ENCODE results near the gene HDAC8.
"Not testable (repeated sequence)": the region's sequence is repeated elsewhere in the genome, so short reads cannot be mapped to it uniquely, and the experiment has no call there.

HDAC8 gene

DNA sequence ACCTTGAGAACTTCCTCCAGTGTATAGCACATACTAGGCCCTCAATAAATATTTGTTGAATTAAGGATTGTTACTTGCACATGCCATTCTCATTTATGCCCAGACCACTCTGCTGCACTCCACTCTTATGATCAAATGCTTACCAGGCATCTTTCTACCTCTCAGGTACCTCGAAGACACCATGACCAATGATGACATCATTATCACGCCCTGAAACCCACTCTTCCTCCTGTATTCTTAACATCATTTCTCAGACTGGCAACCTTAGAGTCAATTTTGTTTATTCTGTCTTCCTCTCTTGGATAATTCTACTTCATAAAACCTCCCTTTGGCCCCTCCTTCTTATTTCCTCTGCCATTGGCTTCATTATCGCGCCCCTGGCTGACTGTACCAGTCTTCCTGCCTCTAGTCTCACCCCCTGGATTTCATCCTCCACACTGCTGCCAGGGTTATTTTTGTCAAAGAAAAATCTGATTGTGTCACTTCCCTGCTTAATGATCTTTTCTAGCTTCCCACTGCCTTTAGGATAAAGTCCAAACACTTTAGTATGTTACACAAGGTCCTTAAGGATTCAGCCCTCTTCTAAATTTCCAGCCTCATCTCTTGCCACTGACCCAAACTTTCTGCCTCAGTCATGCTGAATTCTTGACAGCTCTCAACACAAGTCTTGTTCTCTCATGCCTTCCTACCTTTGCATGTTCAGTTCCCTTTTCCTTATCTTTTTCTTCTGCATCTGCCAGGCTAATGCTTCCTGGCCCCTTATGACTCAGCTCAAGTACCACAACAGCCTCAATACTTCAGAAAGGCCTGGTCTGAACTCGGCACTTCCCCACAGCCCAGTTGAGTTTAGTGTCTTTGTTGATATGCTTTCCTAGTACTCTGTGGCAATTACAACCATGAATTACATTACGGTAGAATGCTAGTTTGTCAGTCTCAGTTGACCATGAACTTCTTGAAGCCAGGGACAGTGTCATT, 45.8 kb downstream of the HDAC8 start:
- no peak for DNase-seq

DNA sequence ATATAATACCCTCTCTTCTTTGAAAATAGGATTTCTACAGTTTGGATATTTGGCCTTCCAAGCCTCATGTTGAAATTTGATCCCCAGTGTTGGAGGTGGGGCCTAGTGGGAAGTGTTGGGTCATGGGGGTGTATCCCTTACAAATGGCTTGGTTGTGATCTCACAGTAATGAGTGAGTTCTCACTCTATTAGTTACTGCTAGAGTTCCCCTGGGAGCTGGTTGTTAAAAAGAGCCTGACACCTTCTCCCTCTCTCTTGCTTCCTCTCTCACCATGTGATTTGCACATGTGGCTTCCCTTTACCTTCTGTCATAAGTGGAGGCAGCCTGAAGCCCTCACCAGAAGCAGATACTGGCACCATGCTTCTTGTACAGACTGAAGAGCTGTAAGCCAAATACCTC, 73.9 kb downstream of the HDAC8 start:
- no peak for DNase-seq

DNA sequence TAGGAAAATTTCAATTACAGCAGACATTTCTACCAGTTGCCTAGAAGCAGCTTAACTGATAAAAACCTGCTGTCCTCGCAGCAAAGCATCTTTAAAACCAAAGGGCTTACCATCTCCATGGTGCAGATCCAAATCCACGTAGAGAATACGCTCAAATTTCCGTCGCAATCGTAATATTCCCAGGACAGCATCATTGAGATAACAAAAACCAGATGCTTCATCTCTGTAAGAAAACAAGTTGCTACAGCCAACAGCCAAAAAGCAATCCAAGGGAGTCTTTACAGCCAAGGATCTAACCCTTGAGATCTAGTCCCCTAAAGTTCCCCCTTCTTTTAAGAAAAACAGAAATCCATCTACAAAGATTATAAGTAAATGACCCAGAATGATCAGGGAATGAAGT, 77.6 kb downstream of the HDAC8 start:
- DNase-seq = no peak

DNA sequence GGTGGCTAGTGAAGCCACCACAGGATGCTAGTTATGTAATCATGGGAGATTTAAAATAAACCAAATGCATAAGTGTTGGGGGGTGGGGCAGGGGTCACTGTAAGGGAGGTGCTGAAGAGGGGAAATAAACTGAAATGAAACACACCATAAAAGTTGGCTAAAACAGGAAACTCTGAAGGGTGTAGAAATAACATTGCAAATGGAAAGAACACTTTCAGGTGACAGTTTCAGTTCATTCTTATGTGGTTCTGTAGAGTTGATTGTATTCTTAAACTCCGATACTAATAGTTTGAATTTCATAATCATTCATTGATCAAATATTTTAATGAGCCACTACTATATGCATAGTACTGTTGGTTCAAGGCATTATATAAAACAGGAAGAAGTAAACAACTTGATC, 80.1 kb downstream of the HDAC8 start:
- no peak for DNase-seq

DNA sequence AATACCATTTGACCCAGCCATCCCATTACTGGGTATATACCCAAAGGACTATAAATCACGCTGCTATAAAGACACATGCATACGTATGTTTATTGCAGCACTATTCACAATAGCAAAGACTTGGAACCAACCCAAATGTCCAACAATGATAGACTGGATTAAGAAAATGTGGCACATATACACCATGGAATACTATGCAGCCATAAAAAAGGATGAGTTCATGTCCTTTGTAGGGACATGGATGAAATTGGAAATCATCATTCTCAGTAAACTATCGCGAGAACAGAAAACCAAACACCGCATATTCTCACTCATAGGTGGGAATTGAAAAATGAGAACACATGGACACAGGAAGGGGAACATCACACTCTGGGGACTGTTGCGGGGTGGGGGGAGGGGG, 82.4 kb downstream of the HDAC8 start:
- DNase-seq = not testable (repeated sequence)

DNA sequence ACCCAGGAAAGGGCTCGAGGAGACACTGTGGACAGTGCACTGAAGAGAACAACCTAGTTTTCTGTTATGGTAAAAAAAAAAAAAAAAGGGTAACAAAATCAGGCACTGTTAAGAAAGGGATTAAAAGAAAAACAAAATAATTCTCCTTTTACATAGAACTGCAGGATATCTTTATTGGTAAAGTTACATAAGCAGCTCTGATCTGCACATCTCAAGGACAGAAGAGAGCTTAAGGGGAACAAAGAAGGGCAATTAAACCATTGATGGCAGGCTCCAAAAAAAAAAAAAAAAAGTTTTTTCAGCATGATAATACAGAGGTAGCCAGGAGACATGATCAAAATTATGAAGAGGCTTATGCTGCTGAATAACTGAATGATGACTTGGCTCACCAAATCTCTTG, 85.0 kb downstream of the HDAC8 start:
- DNase-seq = no peak

DNA sequence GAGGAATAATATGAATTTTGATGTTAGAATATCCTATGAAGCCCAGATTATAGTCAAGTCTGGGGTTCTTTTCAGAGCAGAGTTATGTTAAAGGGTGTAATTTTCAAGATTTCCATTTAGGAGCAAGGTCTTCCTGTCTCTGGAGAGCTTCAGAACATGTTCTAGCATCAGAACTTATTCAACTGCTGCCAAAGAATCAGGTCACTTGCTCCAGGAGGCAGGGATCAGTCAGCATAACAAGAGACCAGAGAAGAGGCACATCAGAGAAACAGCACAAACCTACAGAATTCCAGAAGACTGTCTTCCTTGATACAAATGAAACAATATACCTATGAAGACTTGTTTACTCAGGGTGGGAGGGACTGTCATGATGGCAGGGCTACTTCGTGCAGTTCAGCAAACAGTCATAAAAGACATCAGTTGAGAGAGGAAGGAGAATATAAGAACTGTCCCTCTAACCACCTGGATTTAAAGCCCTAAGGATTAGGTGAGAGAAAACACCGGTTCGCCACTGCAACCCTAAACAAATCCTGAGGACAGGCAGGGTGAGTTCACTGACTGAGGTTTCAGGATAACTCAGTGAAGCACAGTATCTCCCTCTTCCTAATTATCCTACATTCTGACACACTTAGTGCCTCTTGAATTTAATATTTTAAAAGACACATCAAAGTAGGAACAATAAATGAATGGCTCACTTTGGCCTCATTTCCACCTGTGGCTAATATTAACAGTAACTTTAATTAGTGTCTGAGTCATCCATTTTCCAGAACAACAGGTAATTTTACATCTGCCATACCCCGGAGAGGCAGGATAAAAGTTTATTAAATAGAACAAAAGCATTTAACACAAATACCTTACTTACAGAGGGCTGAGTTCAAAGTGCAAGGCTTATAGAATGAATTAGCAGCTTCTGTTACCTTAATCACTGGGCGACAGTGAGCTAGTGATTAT, 93.0 kb downstream of the HDAC8 start:
- DNase-seq = no peak

DNA sequence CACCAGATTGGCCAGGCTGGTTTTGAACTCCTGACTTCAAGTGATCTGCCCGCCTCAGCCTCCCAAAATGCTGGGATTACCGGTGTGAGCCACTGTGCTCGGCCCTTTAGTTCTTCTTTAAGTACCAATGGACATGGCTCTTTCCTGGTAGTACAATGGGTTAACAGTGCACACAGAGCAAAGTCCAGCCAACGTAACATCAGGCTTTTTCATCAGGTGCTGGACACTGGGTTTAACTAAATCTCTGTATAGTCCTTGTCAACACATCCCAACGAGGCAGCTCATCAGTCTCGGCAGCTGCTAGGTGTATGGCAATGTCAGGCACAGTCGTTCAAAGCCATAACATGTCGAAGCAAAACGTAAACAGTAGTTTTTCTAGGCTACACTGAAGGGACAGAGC, 93.8 kb downstream of the HDAC8 start:
- DNase-seq = no peak

DNA sequence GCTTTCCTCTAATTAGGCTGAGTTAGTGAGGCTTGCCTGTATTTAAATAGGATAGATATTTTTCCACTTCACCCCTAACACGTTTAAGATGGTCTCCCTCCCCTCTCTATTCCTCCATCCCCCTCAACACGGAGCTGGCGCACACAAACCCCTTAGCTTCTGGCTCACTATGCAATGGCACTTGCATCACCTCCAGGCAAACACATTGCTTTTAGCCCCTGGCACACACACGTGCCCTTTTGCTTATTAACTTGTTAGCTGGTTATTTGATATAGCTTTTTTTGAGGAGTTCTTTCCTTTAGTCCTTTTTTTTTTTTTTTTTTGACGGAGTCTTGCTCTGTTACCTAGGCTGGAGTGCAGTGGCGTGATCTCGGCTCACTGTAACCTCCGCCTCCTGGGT, 94.3 kb downstream of the HDAC8 start:
- no peak for DNase-seq

DNA sequence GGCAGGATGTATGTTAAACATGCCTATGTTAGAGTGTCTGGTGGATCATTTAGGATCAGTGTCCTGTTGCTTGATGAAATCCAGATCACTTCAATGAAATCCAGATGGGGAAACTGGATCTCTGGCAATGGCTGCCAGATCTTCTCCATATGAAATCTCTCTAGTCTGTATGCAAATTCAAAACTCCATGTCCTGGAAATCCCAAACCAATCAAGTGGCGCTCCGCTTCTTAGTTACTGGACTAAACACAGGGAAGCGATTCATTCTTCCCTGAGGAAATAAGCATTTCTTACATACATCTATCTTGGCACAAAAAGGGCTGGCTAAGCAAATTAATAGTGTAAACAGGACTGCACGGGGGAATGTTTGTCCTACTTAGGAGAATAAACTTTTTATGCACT, 94.9 kb downstream of the HDAC8 start:
- DNase-seq = no peak

DNA sequence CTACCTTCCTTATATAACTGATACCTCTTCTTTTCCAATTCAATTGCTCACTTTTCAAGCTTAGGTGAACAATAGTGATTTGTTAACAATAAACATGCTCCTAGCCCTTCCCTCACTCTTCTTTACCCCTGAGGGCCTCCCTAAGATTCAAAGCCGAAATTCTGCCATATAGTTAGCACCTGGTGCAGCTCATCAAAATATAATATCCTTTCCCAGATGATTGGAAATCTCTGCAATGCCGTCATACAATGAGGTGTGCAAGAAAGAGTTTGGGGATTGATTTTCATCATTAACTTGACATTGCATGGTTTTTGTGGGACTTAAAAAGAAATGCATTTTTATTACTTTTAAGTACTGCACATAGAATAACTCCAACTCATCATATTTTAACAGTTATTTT, 95.3 kb downstream of the HDAC8 start:
- no peak for DNase-seq

DNA sequence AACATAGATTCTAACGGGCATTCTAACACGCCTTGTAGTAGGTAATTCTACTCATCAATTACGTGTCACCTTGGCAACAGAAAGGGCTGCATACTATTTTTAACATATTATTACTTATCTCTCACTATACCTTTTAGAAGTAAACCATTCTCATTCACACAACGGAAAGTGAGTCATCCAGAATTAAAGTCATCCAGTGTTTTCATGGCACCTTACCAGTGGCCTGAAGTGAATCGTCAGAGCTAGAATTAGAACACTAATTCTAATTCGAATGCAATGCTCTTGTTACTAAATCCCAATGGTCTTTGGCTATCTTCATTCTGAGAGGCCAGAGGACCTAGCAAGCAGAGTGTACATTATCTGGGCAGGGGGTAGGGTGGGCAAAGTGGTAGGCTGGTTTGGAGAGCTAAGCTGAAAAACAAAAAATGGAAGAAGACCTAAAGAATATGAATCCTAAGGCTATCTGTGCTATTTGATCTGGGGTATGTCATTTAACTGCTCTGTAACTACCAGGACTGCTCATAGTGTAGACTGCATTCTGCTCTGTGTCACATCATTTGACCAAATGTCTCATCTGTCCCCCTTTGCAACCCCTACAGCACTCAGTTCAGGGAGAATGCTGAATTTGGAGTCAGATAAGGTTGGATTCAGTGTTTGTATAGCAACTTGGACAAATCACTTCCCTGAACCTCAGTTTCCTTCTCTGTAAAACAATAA, 96.5 kb downstream of the HDAC8 start:
- DNase-seq = no peak

DNA sequence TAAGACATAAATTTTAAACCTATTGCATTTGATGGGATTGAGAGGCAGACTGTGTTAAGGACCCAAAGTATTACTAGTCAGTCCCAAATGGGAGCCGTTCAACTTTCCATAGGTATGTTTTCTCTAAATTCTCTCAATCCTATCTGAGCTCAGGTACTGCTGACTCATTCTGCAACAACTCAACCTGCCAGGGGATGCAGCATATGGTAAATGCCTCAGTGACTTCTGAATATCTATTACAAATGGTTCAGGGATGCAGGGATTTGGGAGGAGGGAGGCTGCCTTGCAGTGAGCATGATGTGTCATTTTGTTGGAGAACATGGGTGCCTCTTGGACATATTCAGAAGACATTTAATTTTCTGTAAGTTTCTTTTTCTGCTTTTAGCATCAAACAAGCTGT, 97.3 kb downstream of the HDAC8 start:
- no peak for DNase-seq

DNA sequence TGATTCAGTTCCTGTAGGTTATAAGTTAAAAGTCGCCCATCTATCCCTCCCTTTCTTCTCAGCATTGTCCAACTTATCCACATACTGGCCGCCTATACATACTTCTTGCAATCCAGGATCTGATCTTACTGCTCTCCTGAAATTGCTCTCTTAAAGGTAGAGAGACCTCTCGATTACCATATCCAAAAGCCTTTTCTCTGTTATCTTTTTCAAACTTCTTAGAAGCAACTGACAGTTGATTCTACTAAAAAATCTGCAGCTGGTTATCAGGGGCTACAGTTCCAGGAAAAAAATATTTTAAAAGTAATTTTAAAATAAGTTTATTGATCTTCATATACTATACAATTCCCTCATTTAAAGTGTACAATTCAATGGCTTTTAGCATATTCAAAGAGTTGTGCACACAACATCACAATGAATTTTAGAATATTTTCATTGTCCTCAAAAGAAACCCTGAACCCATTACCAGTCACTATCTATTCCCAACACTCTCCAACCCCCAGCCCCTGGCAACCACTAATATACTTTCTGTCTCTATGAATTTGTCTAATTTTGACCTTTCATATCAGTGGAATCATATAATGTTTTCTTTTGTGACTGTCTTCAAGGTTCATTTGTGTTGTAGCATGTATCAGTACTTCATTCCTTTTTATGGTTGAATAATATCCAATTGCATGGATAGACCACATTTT, 102.0 kb downstream of the HDAC8 start:
- no peak for DNase-seq

DNA sequence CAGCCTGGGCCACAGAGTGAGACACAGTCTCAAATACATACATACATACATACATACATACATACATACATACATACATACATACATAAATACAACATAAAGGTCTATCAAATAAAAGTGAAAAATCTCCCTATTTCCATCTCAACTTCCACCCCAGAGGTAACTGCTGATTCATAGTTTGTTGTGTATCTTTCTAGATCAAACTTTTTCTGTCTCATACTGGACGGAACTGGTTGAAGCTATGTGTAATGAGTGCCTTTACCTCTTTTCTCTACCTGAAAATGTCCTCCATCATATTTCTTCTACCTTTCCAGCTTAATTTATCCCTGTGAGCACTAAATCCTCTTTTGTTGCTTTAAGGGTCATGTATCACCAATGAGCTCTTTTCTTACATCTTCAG, 102.5 kb downstream of the HDAC8 start:
- DNase-seq = no peak

DNA sequence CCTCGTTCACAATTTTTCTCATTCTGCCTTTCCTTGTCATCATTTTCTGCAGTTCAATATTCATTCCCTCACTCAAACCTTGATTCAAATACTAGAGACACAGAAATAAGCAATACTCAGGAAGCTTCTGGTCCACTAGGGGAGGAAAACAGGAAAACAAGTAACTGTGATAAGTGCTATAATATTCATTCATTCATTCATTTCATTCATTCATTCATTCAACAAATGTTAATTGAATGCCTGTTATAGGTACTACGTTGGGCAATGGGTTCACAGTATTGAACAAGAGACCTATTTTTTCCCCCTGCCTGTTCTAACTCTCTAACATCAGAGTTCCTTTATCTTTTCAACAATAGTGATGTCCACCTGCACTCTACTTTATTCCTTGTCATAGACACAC, 104.0 kb downstream of the HDAC8 start:
- no peak for DNase-seq

DNA sequence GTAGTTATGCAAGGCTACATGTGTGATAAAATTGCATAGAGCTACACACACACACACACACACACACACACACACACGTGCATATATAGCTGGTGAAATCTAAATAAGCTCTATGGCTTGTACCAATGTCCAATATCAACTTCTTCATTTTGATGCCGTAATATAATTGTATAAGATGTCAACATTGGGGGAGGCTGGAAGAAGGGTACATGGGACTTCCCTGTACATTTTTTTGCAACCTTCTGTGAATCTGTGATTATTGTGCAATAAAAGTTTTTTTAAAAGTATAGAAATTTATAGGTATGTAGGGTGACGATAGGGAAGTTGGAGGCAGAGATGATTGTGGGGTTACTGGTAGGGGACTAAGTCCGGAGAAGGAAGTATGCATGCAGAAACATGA, 105.5 kb downstream of the HDAC8 start:
- no peak for DNase-seq

DNA sequence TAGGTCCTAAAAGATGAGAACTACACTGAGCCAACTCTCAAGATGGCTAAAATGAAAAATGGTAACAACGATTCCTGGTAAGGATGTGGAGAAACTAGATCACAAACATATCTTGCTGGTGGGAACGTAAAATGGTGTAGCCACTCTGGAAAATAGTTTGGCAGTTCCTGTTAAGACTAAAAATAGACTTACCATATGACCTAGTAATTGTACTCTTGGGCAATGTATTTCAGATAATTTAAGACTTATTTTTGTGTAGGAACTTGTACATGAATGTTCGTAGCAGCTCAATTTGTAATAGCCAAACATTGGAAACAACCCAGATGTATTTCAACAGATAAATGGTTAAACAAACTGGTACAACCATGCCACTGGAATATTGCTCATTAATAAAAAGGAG, 106.2 kb downstream of the HDAC8 start:
- DNase-seq = no peak

DNA sequence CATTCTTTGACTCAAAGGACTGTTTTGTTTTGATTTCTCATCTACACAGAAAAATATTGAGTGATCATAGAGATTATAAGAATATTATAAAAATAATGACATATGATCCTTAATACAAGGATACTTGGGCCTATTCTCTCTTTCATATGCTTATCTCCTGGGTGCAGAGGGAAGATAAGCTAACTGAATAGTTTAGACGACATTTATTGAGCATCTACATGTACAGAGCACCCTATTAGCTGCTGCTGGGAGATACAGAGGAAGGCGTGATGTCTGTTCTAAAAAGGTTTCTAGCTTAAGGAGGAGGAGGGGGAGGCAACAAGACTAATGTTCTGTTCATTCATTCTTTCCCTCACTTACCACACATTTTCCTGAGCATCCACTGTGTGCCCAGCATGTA, 106.8 kb downstream of the HDAC8 start:
- no peak for DNase-seq

DNA sequence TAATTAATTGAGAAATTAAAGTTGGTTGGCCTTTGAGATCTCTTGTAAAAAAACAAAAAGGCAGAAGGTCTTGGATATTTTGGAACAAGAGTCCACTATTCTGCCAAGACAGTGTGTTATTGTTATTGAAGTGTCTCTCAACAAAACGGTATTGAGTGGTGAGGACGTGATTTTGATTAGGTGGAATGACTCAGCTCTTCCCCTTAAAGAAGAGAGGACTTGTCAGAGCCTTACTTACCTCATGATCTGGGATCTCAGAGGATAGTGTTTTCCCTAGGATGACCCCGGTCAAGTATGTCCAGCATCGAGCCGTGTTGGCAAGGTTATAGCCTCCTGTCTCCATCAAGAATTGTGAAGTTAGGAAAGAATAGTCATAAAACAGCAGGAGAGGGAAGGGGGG, 110.9 kb downstream of the HDAC8 start:
- no peak for DNase-seq

DNA sequence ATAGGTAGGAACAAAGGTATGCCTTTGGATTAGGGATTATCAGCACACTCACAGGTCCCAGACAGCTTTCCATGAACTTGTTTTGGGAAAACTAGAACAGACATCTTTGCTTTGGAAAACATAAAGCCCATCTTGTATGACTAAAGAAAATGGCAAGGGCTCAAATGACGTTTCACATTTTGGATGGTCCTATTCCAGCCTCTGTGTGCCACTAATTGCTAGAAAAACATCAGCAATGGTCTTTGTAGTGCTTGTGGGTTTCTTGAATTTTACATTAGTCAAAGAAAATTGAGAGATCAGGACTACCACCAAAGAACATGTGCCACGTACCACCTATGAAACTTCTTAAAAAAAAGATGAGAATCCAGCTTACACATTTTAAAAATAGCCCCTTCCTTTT, 111.4 kb downstream of the HDAC8 start:
- DNase-seq = no peak

DNA sequence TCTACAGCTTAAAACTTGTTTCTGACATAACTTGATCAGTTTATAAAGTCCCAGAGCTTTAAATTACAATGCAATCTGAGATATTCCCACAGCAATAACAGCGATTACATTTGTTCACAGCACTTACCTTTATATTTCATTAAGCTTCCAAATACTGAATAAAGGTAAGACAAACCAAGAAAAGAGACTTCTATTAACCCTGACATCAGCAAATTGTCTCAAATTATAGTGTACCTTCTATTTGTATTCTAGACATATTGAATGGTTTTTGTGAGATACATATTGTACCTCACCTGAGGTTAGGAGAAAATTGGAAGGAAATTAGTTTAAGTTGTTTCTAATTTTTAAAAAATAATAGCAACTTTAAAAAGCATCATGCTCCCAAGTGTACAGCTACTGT, 111.9 kb downstream of the HDAC8 start:
- DNase-seq = no peak

DNA sequence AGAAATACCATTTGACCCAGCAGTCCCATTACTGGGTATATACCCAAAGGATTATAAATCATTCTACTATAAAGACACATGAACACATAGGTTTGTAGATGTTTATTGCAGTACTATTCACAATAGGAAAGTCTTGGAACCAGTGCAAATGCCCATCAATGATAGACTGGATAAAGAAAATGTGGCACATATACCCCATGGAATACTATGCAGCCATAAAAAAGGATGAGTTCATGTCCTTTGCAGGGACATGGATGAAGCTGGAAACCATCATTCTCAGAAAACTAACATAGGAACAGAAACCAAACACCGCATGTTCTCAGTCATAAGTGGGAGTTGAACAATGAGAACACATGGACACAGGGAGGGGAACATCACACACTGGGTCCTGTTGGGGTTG, 123.6 kb downstream of the HDAC8 start:
- DNase-seq = not testable (repeated sequence)
